H9 (cell line): ENCODE measurements around the gene TEX54. TPM values are rescaled to one million over a fixed set of nuclear protein-coding genes. Genes with fewer than 3 reads are reported as not detected.

Experiments
- DNase-seq: peaks from one replicate; pipeline ENCODE4 v3.0.0-alpha.2; 2017
- H2AFZ ChIP-seq: one replicate; pipeline ENCODE4 v1.6.1; 2013; ENCODE audit warnings: mild to moderate bottlenecking, low read length, control low read depth, moderate library complexity
- H2AK5ac ChIP-seq: 2 replicates; pipeline ENCODE4 v1.6.1; 2013; ENCODE audit warnings: low read length, control low read depth, mixed read lengths; ENCODE audit not compliant: insufficient read length
- H2BK120ac ChIP-seq: one replicate; pipeline ENCODE4 v1.6.1; 2013; ENCODE audit warnings: low read depth, mild to moderate bottlenecking, low read length, control low read depth, inconsistent platforms; ENCODE audit not compliant: poor library complexity, severe bottlenecking
- H2BK12ac ChIP-seq: 2 replicates; pipeline ENCODE4 v1.6.1; 2013; ENCODE audit warnings: low read length, control low read depth, mixed read lengths, low read depth; ENCODE audit not compliant: insufficient read length
- H2BK15ac ChIP-seq: 2 replicates; pipeline ENCODE4 v1.6.1; 2013; ENCODE audit warnings: low read depth, low read length, control low read depth
- H2BK20ac ChIP-seq: one replicate; pipeline ENCODE4 v1.6.1; 2013; ENCODE audit warnings: low read depth, mild to moderate bottlenecking, low read length, control low read depth, inconsistent platforms; ENCODE audit not compliant: poor library complexity, severe bottlenecking
- H2BK5ac ChIP-seq: 2 replicates; pipeline ENCODE4 v1.6.1; 2013; ENCODE audit warnings: low read length, control low read depth, mixed read lengths; ENCODE audit not compliant: insufficient read length
- H3K14ac ChIP-seq: 2 replicates; pipeline ENCODE4 v1.6.1; 2013; ENCODE audit warnings: low read length, control low read depth; ENCODE audit not compliant: insufficient read depth
- H3K18ac ChIP-seq: 2 replicates; pipeline ENCODE4 v1.6.1; 2013; ENCODE audit warnings: low read depth, mild to moderate bottlenecking, mixed read lengths, low read length, control low read depth; ENCODE audit not compliant: insufficient read length
- H3K23ac ChIP-seq: 2 replicates; pipeline ENCODE4 v1.6.1; 2013; ENCODE audit warnings: low read length, control low read depth, mixed read lengths, low read depth; ENCODE audit not compliant: insufficient read length
- H3K23me2 ChIP-seq: 2 replicates; pipeline ENCODE4 v1.6.1; 2013; ENCODE audit warnings: low read depth, mild to moderate bottlenecking, mixed read lengths, low read length, control low read depth; ENCODE audit not compliant: insufficient read length, poor library complexity, severe bottlenecking
- H3K27ac ChIP-seq: 2 replicates; pipeline ENCODE4 v1.5.1; 2013; ENCODE audit warnings: low read length, control low read depth, mixed read lengths, low read depth; ENCODE audit not compliant: insufficient read length
- H3K27me3 ChIP-seq: 2 replicates; pipeline ENCODE4 v1.6.1; 2013; ENCODE audit warnings: low read length, control low read depth, inconsistent platforms; ENCODE audit not compliant: insufficient read depth
- H3K4ac ChIP-seq: 2 replicates; pipeline ENCODE4 v1.6.1; 2013; ENCODE audit warnings: low read depth, mild to moderate bottlenecking, control low read depth, inconsistent platforms, low read length, moderate library complexity
- H3K4me1 ChIP-seq: 2 replicates; pipeline ENCODE4 v1.6.1; 2013; ENCODE audit warnings: low read length, control low read depth, inconsistent platforms; ENCODE audit not compliant: insufficient read depth
- H3K4me2 ChIP-seq: 2 replicates; pipeline ENCODE4 v1.6.1; 2013; ENCODE audit warnings: low read length, control low read depth, mixed read lengths; ENCODE audit not compliant: insufficient read length, insufficient read depth
- H3K56ac ChIP-seq: 2 replicates; pipeline ENCODE4 v1.6.1; 2013; ENCODE audit warnings: low read depth, mild to moderate bottlenecking, mixed read lengths, low read length, control low read depth; ENCODE audit not compliant: insufficient read length
- H3K79me1 ChIP-seq: 2 replicates; pipeline ENCODE4 v1.6.1; 2013; ENCODE audit warnings: low read depth, mild to moderate bottlenecking, moderate library complexity, low read length, control low read depth, inconsistent platforms; ENCODE audit not compliant: insufficient read depth, poor library complexity, severe bottlenecking
- H3K79me2 ChIP-seq: 2 replicates; pipeline ENCODE4 v1.6.1; 2013; ENCODE audit warnings: low read length, control low read depth, inconsistent platforms; ENCODE audit not compliant: insufficient read depth
- H3K9ac ChIP-seq: 2 replicates; pipeline ENCODE4 v1.6.1; 2013; ENCODE audit warnings: low read length, control low read depth, mixed read lengths; ENCODE audit not compliant: insufficient read length; ENCODE audit errors: extremely low read depth
- H3K9me3 ChIP-seq: one replicate; pipeline ENCODE4 v1.6.1; 2013; ENCODE audit warnings: low read depth, low read length, inconsistent platforms; ENCODE audit not compliant: control insufficient read depth
- H3T11ph ChIP-seq: one replicate; pipeline ENCODE4 v1.6.1; 2013; ENCODE audit warnings: mild to moderate bottlenecking, low read length, control low read depth, inconsistent platforms
- H4K20me1 ChIP-seq: one replicate; pipeline ENCODE4 v1.6.1; 2013; ENCODE audit not compliant: control insufficient read depth, insufficient read length, insufficient read depth
- H4K5ac ChIP-seq: 2 replicates; pipeline ENCODE4 v1.6.1; 2013; ENCODE audit warnings: low read depth, mild to moderate bottlenecking, mixed read lengths, low read length, control low read depth; ENCODE audit not compliant: insufficient read length
- H4K8ac ChIP-seq: replicated peaks from 2 replicates; pipeline ENCODE4 v1.6.1; 2013; ENCODE audit warnings: low read length, control low read depth, mixed read lengths, low read depth; ENCODE audit not compliant: insufficient read length
- H4K91ac ChIP-seq: 2 replicates; pipeline ENCODE4 v1.6.1; 2013; ENCODE audit warnings: low read depth, mild to moderate bottlenecking, moderate library complexity, mixed read lengths, low read length, control low read depth; ENCODE audit not compliant: insufficient read length
- H3K27ac Mint-ChIP-seq, 3 experiments: 2 replicates in 2 of 3; 3 replicates in 1 of 3; pipeline ENCODE4 v1.8.0; 2020 to 2021; ENCODE audit warnings: mixed read lengths in 3 of 3, mild to moderate bottlenecking in 1 of 3, moderate library complexity in 1 of 3
- H3K27me3 Mint-ChIP-seq: 2 replicates; pipeline ENCODE4 v1.8.0; 2021; ENCODE audit warnings: low read depth, mild to moderate bottlenecking, moderate library complexity, mixed read lengths
- H3K36me3 Mint-ChIP-seq, 3 experiments: 2 replicates in 2 of 3; 3 replicates in 1 of 3; pipeline ENCODE4 v1.8.0; 2020 to 2021; ENCODE audit warnings: low read depth in 3 of 3, mixed read lengths in 3 of 3; ENCODE audit not compliant: insufficient read depth in 1 of 3
- H3K4me1 Mint-ChIP-seq, 2 experiments: 2 replicates each; pipeline ENCODE4 v1.8.0; 2020; ENCODE audit warnings: mixed read lengths in 2 of 2
- H3K4me3 Mint-ChIP-seq, 2 experiments: 2 replicates in 1 of 2; 3 replicates in 1 of 2; pipeline ENCODE4 v1.8.0; 2020 to 2021; ENCODE audit warnings: mild to moderate bottlenecking in 2 of 2, mixed read lengths in 2 of 2, moderate library complexity in 1 of 2
- H3K9me3 Mint-ChIP-seq, 2 experiments: 2 replicates in 1 of 2; 3 replicates in 1 of 2; pipeline ENCODE4 v1.8.0; 2020; ENCODE audit warnings: mild to moderate bottlenecking in 2 of 2, mixed read lengths in 2 of 2, moderate library complexity in 1 of 2
- WGBS: extraction: QIAGEN DNeasy Blood & Tissue Kit; methylation state at CpG from one replicate; pipeline ENCODE4 v1.1.7; 2013; ENCODE audit warnings: missing lambda C conversion rate, low lambda C conversion rate, mixed read lengths; ENCODE audit not compliant: insufficient read length; ENCODE audit errors: extremely low coverage; 5-methylcytosine and 5-hydroxymethylcytosine counted together
- total RNA-seq: library from RNA; stranded (reverse); gene quantifications from 2 replicates; pipeline ENCODE4 v1.2.1, GENCODE V29; 2021
- TF ChIP-seq, protein P1 (sequence below): fragments of 200-600 bp; sonication (generic); conservative IDR thresholded peaks from 3 replicates; pipeline ENCODE4 v1.8.0; 2021; ENCODE audit warnings: antibody characterized with exemption, mild to moderate bottlenecking

TEX54 gene
- total RNA-seq, 1 experiment from 2014 or later, result 1.2 TPM

DNA sequence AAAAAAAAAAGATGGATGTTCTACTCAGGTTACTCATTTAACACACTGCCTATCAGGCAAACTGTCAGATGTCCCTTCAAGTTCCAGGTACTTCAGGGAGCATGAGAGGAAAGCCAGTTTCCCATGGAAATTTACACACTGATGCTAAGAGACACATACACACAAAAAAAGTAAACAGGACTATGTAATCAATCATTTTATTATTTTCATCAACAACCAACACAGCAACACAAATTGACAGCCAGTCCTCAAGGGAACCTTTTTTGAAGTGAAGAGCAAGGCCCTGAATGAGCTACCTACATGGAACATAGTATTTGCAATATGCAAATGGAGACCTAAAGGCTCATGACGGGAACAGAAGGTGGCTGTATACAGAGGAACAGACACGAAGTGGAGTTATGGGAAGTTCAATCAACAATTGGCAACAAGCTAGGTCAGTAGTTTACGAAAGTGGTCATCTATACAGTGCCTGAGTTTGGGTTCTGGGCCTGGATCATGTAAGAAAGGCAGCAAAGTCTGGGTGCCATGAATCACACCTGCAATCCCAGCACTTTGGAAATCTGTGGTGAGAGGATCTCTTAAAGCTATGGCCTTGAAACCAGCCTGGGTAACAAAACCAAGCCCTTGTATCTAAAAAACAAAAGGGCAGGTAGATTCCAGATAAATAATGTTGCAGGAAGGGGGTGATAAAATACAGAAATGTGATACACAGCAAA, 19.3 kb upstream of the TEX54 start:
- Histone ChIP-seq H3K4me2 (peak overlapping the region; percentile 11), H3K79me1 (no peaks in the 10 kb centered on the region), H2BK5ac (no peak overlapping the region), H2BK120ac (no peak overlapping the region), H3K23me2 (peaks cover 8% of the 10 kb centered on the region), H2BK20ac (no peak overlapping the region), H3K56ac (no peak overlapping the region), H3K4ac (no peak overlapping the region), H2BK12ac (no peak overlapping the region), H3K27ac (peak overlapping the region; percentile 15), H4K20me1 (no peaks in the 10 kb centered on the region), H3K18ac (no peak overlapping the region), H4K5ac (no peak overlapping the region), H2AK5ac (no peak overlapping the region), H2AFZ (no peak overlapping the region), H3K9ac (no peak overlapping the region), H3K27me3 (no peaks in the 10 kb centered on the region), H3K14ac (no peak overlapping the region), H3K4me1 (no peaks in the 10 kb centered on the region; the same call in 1 of the 2 replicates), H3K9me3 (no peaks in the 10 kb centered on the region), H4K91ac (no peak overlapping the region), H3K79me2 (peaks cover 34% of the 10 kb centered on the region), H4K8ac (no peak overlapping the region), H2BK15ac (no peak overlapping the region), H3T11ph (no peak overlapping the region), H3K23ac (no peak overlapping the region)
- H3K27me3 Mint-ChIP-seq, result peaks cover 5% of the 10 kb centered on the region; the same call in 1 of the 2 replicates
- H3K4me3 Mint-ChIP-seq, result peak overlapping the region; percentile 99
- peak overlapping the region; percentile 9 to 98 (median 31); a peak in 5 of 7 replicates for H3K27ac Mint-ChIP-seq
- WGBS, result no CpG with 5 or more reads among the region's 3 CpGs
- H3K36me3 Mint-ChIP-seq, result peaks cover 39 to 50% (median 45%) of the 10 kb centered on the region in 3 experiments
- H3K4me1 Mint-ChIP-seq, result peaks cover 20 to 35% of the 10 kb centered on the region in 2 experiments
- no peak for DNase-seq
- peaks cover 14% of the 10 kb centered on the region in 2 experiments for H3K9me3 Mint-ChIP-seq
- TF ChIP-seq, protein P1, sequence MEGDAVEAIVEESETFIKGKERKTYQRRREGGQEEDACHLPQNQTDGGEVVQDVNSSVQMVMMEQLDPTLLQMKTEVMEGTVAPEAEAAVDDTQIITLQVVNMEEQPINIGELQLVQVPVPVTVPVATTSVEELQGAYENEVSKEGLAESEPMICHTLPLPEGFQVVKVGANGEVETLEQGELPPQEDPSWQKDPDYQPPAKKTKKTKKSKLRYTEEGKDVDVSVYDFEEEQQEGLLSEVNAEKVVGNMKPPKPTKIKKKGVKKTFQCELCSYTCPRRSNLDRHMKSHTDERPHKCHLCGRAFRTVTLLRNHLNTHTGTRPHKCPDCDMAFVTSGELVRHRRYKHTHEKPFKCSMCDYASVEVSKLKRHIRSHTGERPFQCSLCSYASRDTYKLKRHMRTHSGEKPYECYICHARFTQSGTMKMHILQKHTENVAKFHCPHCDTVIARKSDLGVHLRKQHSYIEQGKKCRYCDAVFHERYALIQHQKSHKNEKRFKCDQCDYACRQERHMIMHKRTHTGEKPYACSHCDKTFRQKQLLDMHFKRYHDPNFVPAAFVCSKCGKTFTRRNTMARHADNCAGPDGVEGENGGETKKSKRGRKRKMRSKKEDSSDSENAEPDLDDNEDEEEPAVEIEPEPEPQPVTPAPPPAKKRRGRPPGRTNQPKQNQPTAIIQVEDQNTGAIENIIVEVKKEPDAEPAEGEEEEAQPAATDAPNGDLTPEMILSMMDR, result no peak
